CD8-positive, alpha-beta memory T cell (primary cell): ENCODE measurements around the gene CHADL. TPM values are rescaled to one million over a fixed set of nuclear protein-coding genes. Genes with fewer than 3 reads are reported as not detected.

Source experiments
- CTCF ChIA-PET: fragments of 350-600 bp; sonication (Branson Sonifier 250); formaldehyde crosslinking; loops from one replicate; lab custom pipeline; 2021; ENCODE audit warnings: antibody characterized with exemption; lab: Charles Lee
- POLR2A ChIA-PET: fragments of 350-600 bp; sonication (Branson Sonifier 250); formaldehyde crosslinking; loops from one replicate; lab custom pipeline; 2021; ENCODE audit warnings: antibody characterized with exemption; lab: Charles Lee
- DNase-seq, 5 donors: peaks; one replicate each; pipeline versions ENCODE4 v3.0.0 to v3.0.0-alpha.2; 2020 to 2022; ENCODE audit warnings: mixed read lengths in 1 of 5
- H3K27ac ChIP-seq: one replicate; pipeline ENCODE4 v1.7.0; 2013; ENCODE audit warnings: low read depth, mild to moderate bottlenecking, low read length, moderate library complexity
- H3K27me3 ChIP-seq: 2 replicates; pipeline ENCODE4 v1.7.0; 2013; ENCODE audit warnings: low read length, mild to moderate bottlenecking; ENCODE audit not compliant: insufficient read depth, poor library complexity, severe bottlenecking
- H3K36me3 ChIP-seq: 2 replicates; pipeline ENCODE4 v1.7.0; 2013; ENCODE audit warnings: mild to moderate bottlenecking, low read length, moderate library complexity; ENCODE audit not compliant: insufficient read depth
- H3K4me1 ChIP-seq: 2 replicates; pipeline ENCODE4 v1.7.0; 2013; ENCODE audit warnings: mild to moderate bottlenecking, low read length, moderate library complexity; ENCODE audit not compliant: insufficient read depth
- H3K4me3 ChIP-seq: 2 replicates; pipeline ENCODE4 v1.7.0; 2013; ENCODE audit warnings: mild to moderate bottlenecking, low read length
- H3K9me3 ChIP-seq: 2 replicates; pipeline ENCODE4 v1.7.0; 2013; ENCODE audit warnings: mild to moderate bottlenecking, low read length
- H3K27ac Mint-ChIP-seq, 8 donors: one replicate each; pipeline ENCODE4 v1.8.0; 2020 to 2021; ENCODE audit warnings: mixed read lengths in 8 of 8, mild to moderate bottlenecking in 6 of 8, inconsistent platforms in 3 of 8, moderate library complexity in 3 of 8
- H3K27me3 Mint-ChIP-seq, 2 donors: one replicate each; pipeline ENCODE4 v1.8.0; 2020 to 2021; ENCODE audit warnings: mixed read lengths in 2 of 2, mild to moderate bottlenecking in 1 of 2, moderate library complexity in 1 of 2
- H3K36me3 Mint-ChIP-seq, 3 donors: one replicate each; pipeline ENCODE4 v1.8.0; 2020 to 2021; ENCODE audit warnings: mixed read lengths in 3 of 3, inconsistent platforms in 1 of 3, mild to moderate bottlenecking in 1 of 3
- H3K4me1 Mint-ChIP-seq, 3 donors: one replicate each; pipeline ENCODE4 v1.8.0; 2020 to 2021; ENCODE audit warnings: mixed read lengths in 3 of 3, inconsistent platforms in 1 of 3, mild to moderate bottlenecking in 1 of 3
- H3K4me3 Mint-ChIP-seq, 7 donors: one replicate each; pipeline ENCODE4 v1.8.0; 2020 to 2021; ENCODE audit warnings: mixed read lengths in 7 of 7, mild to moderate bottlenecking in 6 of 7, moderate library complexity in 4 of 7, inconsistent platforms in 2 of 7
- H3K9me3 Mint-ChIP-seq, 5 donors: one replicate each; pipeline ENCODE4 v1.8.0; 2020 to 2022; ENCODE audit warnings: mixed read lengths in 5 of 5, mild to moderate bottlenecking in 3 of 5, moderate library complexity in 2 of 5, inconsistent platforms in 1 of 5
- polyA plus RNA-seq: library from polyadenylated mRNA; unstranded; fragments of 300-500 nt; fragmentation: Illumina TruSeq; gene quantifications from one replicate; pipeline ENCODE4 v1.2.3, GENCODE V29; 2021
- total RNA-seq, 2 experiments: library from RNA; stranded (reverse); gene quantifications; one replicate each; pipeline ENCODE4 v1.2.3, GENCODE V29; 2021

Gene CHADL
- total and polyA plus RNA-seq, 3 experiments from 2014 or later: 0.16 to 0.70 (median 0.20) TPM

DNA sequence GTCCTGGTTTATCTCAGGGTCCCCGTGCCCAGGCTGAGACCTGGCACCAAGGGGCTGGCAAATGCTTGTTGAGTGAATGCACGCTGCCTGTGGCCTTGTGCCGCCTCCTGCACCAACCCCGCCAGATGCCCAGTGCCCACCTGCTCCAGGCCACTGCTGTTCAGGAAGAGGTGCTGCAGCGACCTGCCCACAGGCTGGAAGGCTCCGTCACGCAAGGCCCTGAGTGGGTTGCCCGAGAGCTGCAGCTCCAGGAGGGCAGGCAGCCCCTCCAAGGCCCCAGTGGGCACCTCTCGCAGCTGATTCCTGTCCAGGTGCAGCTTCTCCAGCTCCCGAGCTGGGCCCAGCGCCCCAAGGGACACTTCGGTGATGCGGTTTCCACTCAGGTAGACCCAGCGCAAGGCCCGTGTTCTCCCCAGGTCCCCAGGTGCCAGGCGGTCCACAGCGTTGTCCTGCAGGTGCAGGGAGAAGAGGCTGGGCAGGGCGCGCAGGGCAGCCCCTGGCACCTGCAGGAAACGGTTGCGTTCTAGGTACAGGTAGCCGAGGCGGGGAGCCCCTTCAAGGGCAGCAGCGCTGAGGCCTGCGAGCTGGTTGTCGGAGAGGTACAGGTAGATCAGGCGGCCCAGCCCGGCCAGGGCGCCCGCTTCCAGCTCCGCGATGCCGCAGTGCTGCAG lies 3.6 kb downstream of the CHADL start:
- Mint-ChIP-seq H3K27me3 (no peaks in the 10 kb centered on the region), H3K36me3 (no peaks in the 10 kb centered on the region), H3K4me3 (peak overlapping the region; percentile 24 to 76 (median 66)), H3K4me1 (peaks cover 3 to 15% (median 4%) of the 10 kb centered on the region in 3 donors), H3K27ac (peak overlapping the region in 2 of 8 donors; percentile 29 to 34), H3K9me3 (no peaks in the 10 kb centered on the region)
- peaks cover 9% of the 10 kb centered on the region for H3K4me1 ChIP-seq
- POLR2A ChIA-PET: interaction anchor here (0.5 to 1.6 kb wide), 7 partner anchors 11 to 323 kb away, joined by 3 to 9 read pairs (median 4); partner anchors contain the start of gene RBX1
- no peak overlapping the region for H3K27ac ChIP-seq
- H3K4me3 ChIP-seq: peak overlapping the region; percentile 50
- no peak for DNase-seq
- H3K27me3 ChIP-seq: no peaks in the 10 kb centered on the region
- H3K36me3 ChIP-seq: no peaks in the 10 kb centered on the region
- CTCF ChIA-PET: interaction anchor here (0.7 to 3.8 kb wide), 44 partner anchors 8 to 338 kb away, joined by 3 to 66 read pairs (median 4); partner anchors contain the start of genes EP300, L3MBTL2, RANGAP1 and RBX1
- H3K9me3 ChIP-seq: no peaks in the 10 kb centered on the region

DNA sequence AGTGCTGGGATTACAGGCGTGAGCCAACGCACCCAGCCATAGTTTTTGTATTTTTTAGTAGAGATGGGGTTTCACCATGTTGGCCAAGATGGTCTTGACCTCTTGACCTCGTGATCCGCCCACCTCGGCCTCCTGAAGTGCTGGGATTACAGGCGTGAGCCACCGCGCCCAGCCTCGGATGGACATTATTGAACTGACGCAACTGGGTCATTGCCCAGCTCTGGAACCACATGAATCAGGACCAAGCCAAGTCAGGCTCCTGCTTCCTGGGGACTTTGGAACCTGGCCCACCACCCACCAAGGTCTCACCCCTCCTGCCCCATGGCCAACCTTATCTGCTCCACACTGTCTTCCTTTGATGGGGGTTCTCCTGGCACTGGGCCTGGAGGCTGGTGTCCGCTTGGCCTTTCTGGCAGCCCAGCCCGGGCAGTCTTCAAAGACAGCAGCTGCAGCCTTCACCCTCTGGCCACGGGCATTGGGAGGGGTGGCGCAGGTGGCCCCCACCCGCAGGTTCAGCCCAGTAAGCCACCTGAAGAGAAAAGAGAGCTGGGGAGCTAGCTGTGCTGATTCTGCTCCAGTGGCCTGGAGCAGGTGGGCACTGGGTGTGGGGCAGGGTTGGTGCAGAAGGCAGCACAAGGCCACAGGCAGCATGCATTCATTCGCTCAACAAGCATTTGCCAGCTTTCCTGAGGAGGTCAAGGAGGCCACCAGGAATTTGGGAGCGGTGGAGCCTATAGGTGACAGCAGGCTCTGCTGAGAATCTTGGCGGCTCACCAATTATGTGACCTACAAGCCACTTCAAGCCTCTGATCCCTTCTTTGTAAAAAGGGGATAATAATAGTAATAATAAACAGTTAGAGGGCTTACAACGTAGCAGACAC lies 5.7 kb downstream of the CHADL start:
- DNase-seq: no peak
- Histone ChIP-seq H3K4me1 (peaks cover 9% of the 10 kb centered on the region), H3K27me3 (no peaks in the 10 kb centered on the region), H3K9me3 (no peaks in the 10 kb centered on the region), H3K4me3 (no peak overlapping the region), H3K36me3 (no peaks in the 10 kb centered on the region), H3K27ac (no peak overlapping the region)
- Mint-ChIP-seq H3K4me1 (peaks cover 3 to 15% (median 4%) of the 10 kb centered on the region in 3 donors), H3K27ac (no peak overlapping the region), H3K4me3 (no peak overlapping the region), H3K9me3 (no peaks in the 10 kb centered on the region), H3K36me3 (peaks cover 0 to 16% (median 0%) of the 10 kb centered on the region in 3 donors), H3K27me3 (no peaks in the 10 kb centered on the region)
- POLR2A ChIA-PET: no interaction called here
- CTCF ChIA-PET: no interaction called here

DNA sequence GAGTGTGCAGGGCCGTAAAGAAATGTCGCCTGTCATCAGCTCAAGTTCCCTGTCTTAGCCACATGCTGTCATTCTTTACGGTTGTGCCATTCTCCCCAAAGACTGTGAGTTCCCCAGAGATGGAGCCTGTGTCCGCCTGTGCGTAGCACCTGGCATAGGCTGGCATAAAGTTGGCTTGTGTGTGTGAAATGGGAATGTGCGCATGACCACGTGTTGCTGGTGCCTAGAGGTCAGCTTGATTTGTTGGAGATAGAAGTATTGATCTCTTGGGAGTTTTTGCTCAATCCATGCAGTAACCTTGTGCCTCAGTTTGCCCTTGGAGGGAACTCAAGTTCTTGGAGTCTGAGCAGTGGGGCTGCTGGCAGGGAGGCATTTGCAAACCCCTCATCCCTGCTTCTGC lies 9.4 kb downstream of the CHADL start:
- POLR2A ChIA-PET: no interaction called here
- H3K27me3 Mint-ChIP-seq: no peaks in the 10 kb centered on the region

DNA sequence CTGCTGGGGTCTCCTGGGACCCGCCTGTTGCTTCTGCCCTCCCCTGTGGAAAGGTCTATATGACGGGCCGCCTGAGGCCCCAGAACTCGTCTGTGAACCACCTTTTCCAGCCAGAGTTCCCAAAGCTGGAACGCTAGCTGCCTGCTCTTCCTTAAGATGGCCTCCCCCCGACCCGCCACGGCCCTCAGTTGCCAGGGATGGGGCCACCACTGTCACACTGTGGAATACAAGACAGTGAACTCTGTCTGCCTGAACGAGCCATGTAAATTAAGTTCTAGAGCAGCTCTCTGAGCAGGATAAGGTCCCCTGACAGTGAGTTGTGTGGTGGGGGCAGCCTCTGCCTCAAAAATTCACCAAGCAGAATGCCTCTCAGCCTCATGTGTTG lies 10.3 kb downstream of the CHADL start:
- Mint-ChIP-seq H3K4me3 (no peak overlapping the region), H3K27ac (no peak overlapping the region), H3K4me1 (no peaks in the 10 kb centered on the region), H3K27me3 (no peaks in the 10 kb centered on the region), H3K36me3 (peaks cover 0 to 57% (median 0%) of the 10 kb centered on the region in 3 donors), H3K9me3 (no peaks in the 10 kb centered on the region)
- Histone ChIP-seq H3K4me3 (no peak overlapping the region), H3K9me3 (no peaks in the 10 kb centered on the region), H3K36me3 (no peaks in the 10 kb centered on the region), H3K27ac (no peak overlapping the region), H3K4me1 (no peaks in the 10 kb centered on the region), H3K27me3 (no peaks in the 10 kb centered on the region)
- ChIA-PET POLR2A (interaction anchor here (0.5 kb wide), 2 partner anchors 63 to 171 kb away, joined by 4 read pairs; no protein-coding TSS in a partner anchor), CTCF (interaction anchor here (1.1 kb wide), 1 partner anchor 308 kb away, joined by 3 read pairs; no protein-coding TSS in a partner anchor)
- no peak for DNase-seq

More for the DNA sequence above, 9.4 kb downstream of the CHADL start:
- H3K27ac ChIP-seq: no peak overlapping the region
- CTCF ChIA-PET: no interaction called here
- H3K9me3 ChIP-seq: no peaks in the 10 kb centered on the region
- no peaks in the 10 kb centered on the region for H3K27me3 ChIP-seq
- H3K4me3 ChIP-seq: no peak overlapping the region
- H3K4me1 Mint-ChIP-seq: no peaks in the 10 kb centered on the region
- peak overlapping the region in 1 of 8 donors; percentile 38 for H3K27ac Mint-ChIP-seq
- H3K4me1 ChIP-seq: no peaks in the 10 kb centered on the region
- no peak overlapping the region for H3K4me3 Mint-ChIP-seq
- no peak for DNase-seq
- no peaks in the 10 kb centered on the region for H3K9me3 Mint-ChIP-seq
- H3K36me3 ChIP-seq: no peaks in the 10 kb centered on the region
- H3K36me3 Mint-ChIP-seq: peaks cover 0 to 47% (median 0%) of the 10 kb centered on the region in 3 donors

DNA sequence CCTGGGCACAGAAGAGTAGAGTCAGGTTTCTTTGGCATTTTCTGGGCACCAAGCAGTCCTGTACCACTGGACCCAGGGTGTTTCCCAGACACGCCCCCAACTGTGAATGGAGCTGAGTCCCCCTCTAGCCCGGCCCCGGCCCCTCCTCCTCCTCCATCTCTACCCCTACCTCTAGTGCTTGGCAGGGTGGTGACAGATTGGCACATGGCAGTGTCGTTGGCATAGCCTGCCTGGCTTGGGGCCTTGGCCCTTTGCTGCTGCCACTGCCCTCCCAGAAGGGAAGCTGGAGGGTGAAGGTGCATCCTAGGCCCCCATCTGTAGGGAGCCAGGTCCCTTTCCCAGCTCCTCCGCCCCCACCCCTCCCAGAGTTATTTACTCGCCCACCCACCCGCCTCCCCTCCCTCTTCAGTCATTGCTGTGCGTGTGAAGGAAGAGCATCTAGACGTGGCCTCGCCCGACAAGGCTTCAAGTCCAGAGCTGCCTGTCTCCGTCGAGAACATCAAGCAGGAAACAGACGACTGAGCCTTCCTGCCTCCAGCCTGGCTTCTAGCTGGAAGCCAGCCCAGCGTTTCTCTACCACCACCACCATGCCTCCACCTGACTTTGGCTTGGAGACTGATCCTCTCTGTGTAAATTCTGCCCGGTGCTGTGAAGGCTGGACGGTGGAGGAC lies 10.9 kb downstream of the CHADL start:
- peak overlapping the region in 1 of 8 donors; percentile 92 for H3K27ac Mint-ChIP-seq
- DNase-seq: no peak
- H3K4me3 Mint-ChIP-seq: no peak overlapping the region

DNA sequence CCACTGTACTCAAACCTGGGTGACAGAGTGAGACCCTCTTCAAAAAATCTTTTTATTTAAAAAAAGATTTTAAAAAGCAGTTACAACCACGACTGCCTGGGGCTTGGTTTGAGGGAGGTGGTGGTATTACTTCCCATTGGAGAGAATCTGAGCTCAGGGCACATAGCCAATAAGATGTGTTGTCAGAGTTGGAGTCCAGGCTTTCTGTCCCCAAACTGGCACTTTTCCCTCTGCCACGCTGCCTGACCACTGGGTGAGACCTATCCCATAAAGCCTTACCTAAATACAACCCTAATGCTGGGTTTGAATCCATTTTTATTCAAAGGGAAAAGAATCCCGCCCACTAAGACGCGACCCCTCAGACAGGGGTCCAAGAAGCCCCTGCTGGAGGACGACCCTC lies 11.5 kb downstream of the CHADL start:
- Histone ChIP-seq H3K36me3 (peaks cover 9% of the 10 kb centered on the region), H3K27ac (no peak overlapping the region), H3K9me3 (no peaks in the 10 kb centered on the region), H3K4me3 (no peak overlapping the region), H3K4me1 (no peaks in the 10 kb centered on the region), H3K27me3 (no peaks in the 10 kb centered on the region)
- DNase-seq: no peak
- Mint-ChIP-seq H3K4me3 (no peak overlapping the region), H3K27ac (peak overlapping the region in 1 of 8 donors; percentile 8), H3K9me3 (no peaks in the 10 kb centered on the region), H3K36me3 (peaks cover 0 to 68% (median 0%) of the 10 kb centered on the region in 3 donors), H3K4me1 (no peaks in the 10 kb centered on the region), H3K27me3 (no peaks in the 10 kb centered on the region)
- CTCF ChIA-PET: interaction anchor here (1.5 kb wide), 1 partner anchor 8 kb away, joined by 7 read pairs; no protein-coding TSS in a partner anchor
- POLR2A ChIA-PET: interaction anchor here (0.7 kb wide), 1 partner anchor 53 kb away, joined by 4 read pairs; no protein-coding TSS in a partner anchor

More for the DNA sequence above, 10.9 kb downstream of the CHADL start:
- ChIA-PET CTCF (interaction anchor here (1.1 to 1.5 kb wide), 2 partner anchors 8 to 308 kb away, joined by 3 to 7 read pairs; no protein-coding TSS in a partner anchor), POLR2A (interaction anchor here (0.5 kb wide), 1 partner anchor 63 kb away, joined by 4 read pairs; no protein-coding TSS in a partner anchor)
- Histone ChIP-seq H3K36me3 (peaks cover 3% of the 10 kb centered on the region), H3K9me3 (no peaks in the 10 kb centered on the region), H3K27me3 (no peaks in the 10 kb centered on the region), H3K4me3 (no peak overlapping the region), H3K4me1 (no peaks in the 10 kb centered on the region), H3K27ac (no peak overlapping the region)
- H3K27me3 Mint-ChIP-seq: no peaks in the 10 kb centered on the region
- no peaks in the 10 kb centered on the region for H3K4me1 Mint-ChIP-seq
- no peaks in the 10 kb centered on the region for H3K9me3 Mint-ChIP-seq
- peaks cover 0 to 61% (median 0%) of the 10 kb centered on the region in 3 donors for H3K36me3 Mint-ChIP-seq

DNA sequence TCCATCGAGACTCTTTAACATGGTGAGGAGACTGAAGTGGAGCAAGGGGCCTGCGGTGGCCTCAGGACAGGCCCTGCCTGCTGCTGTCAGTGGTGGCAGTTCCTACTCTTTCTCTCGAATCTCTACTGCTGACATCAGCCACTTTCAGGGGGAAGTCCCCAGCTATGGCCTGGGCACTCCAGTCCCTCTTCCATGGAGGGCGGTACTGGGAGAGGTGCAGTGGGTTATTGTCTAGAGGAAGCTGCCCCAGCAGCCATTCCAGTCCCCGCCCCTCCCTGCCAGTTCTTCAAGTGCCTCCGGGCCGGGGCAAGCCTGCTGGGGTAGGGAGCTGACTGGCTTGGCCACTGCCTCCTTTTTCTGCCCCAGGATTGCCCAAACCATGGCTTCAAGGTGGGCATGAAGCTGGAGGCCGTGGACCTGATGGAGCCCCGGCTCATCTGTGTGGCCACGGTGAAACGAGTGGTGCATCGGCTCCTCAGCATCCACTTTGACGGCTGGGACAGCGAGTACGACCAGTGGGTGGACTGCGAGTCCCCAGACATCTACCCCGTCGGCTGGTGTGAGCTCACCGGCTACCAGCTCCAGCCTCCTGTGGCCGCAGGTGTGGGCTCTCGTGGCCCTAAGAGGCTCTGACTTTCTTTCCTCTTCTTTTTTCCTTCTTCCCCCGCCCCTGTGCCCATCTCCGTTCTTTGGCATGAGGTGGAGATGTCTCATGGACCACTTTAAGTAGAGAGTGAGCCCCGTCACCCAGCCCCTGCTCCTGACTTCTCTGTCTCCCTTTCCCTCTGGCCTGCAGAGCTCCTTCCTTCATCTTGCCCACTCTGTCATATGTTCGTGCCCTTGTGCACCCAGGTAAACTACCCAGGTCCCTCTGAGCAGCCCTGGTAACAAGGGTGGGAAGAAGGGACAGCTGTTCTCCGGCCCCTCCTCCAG lies 13.7 kb downstream of the CHADL start:
- no peaks in the 10 kb centered on the region for H3K27me3 ChIP-seq
- no peak overlapping the region for H3K4me3 ChIP-seq
- peaks cover 0 to 87% (median 0%) of the 10 kb centered on the region in 3 donors for H3K36me3 Mint-ChIP-seq
- H3K4me1 ChIP-seq: no peaks in the 10 kb centered on the region
- peak overlapping the region in 2 of 8 donors; percentile 60 to 82 for H3K27ac Mint-ChIP-seq
- no peak for DNase-seq
- POLR2A ChIA-PET: no interaction called here
- H3K36me3 ChIP-seq: peaks cover 17% of the 10 kb centered on the region
- no peaks in the 10 kb centered on the region for H3K27me3 Mint-ChIP-seq
- H3K4me3 Mint-ChIP-seq: no peak overlapping the region
- H3K4me1 Mint-ChIP-seq: no peaks in the 10 kb centered on the region
- CTCF ChIA-PET: interaction anchor here (1.3 kb wide), 1 partner anchor 10 kb away, joined by 8 read pairs; no protein-coding TSS in a partner anchor
- no peaks in the 10 kb centered on the region for H3K9me3 ChIP-seq
- H3K9me3 Mint-ChIP-seq: no peaks in the 10 kb centered on the region
- H3K27ac ChIP-seq: no peak overlapping the region
